H1 (cell line): Measurements from ENCODE around the gene STAMBP. TPM values are rescaled to one million over a fixed set of nuclear protein-coding genes. Genes with fewer than 3 reads are reported as not detected.
A peak's percentile ranks its signal among the peaks of the same experiment; 100 is the strongest.
"Not testable (repeated sequence)": the region's sequence is repeated elsewhere in the genome, so short reads cannot be mapped to it uniquely, and the experiment has no call there.

Source experiments
- CTCF ChIA-PET: fragments of 300-600 bp; sonication (Branson Sonifier 250); formaldehyde crosslinking; loops from one replicate; lab custom pipeline; 2021; ENCODE audit not compliant: partially characterized antibody; lab: Charles Lee
- POLR2A ChIA-PET: fragments of 300-600 bp; sonication (Branson Sonifier 250); formaldehyde crosslinking; loops from one replicate; lab custom pipeline; 2021; ENCODE audit warnings: inconsistent platforms; ENCODE audit not compliant: partially characterized antibody; lab: Charles Lee
- DNase-seq, 2 experiments: peaks; one replicate each; pipeline versions ENCODE4 v3.0.0 to v3.0.0-alpha.2; 2010 to 2022; ENCODE audit warnings: low spot score in 2 of 2, low read depth in 1 of 2, mixed read lengths in 1 of 2
- FAIRE-seq: peaks from 2 replicates; lab custom pipeline; 2011; peaks lifted over from hg19 to GRCh38; lab: Jason Lieb, UNC
- H2AFZ ChIP-seq: 2 replicates; pipeline ENCODE4 v1.8.1; 2012; ENCODE audit warnings: low read length, inconsistent platforms
- H2AK5ac ChIP-seq: 2 replicates; pipeline ENCODE4 v1.6.1; 2013; ENCODE audit warnings: low read depth, low read length
- H2BK120ac ChIP-seq: replicated peaks from 2 replicates; pipeline ENCODE3; 2013; ENCODE audit warnings: low read depth, low read length, inconsistent platforms
- H2BK12ac ChIP-seq: 2 replicates; pipeline ENCODE4 v1.6.1; 2013; ENCODE audit warnings: low read depth, low read length
- H2BK15ac ChIP-seq: 2 replicates; pipeline ENCODE4 v1.6.1; 2013; ENCODE audit warnings: low read length
- H2BK20ac ChIP-seq: 2 replicates; pipeline ENCODE4 v1.6.1; 2013; ENCODE audit warnings: low read length
- H2BK5ac ChIP-seq: 2 replicates; pipeline ENCODE4 v1.6.1; 2013; ENCODE audit warnings: low read depth, low read length
- H3K14ac ChIP-seq: 2 replicates; pipeline ENCODE4 v1.6.1; 2013; ENCODE audit warnings: inconsistent platforms; ENCODE audit not compliant: insufficient read length
- H3K18ac ChIP-seq: 2 replicates; pipeline ENCODE4 v1.6.1; 2013; ENCODE audit warnings: low read length; ENCODE audit errors: extremely low read depth
- H3K23ac ChIP-seq: 2 replicates; pipeline ENCODE4 v1.6.1; 2013; ENCODE audit warnings: inconsistent platforms; ENCODE audit not compliant: insufficient read length
- H3K23me2 ChIP-seq: 2 replicates; pipeline ENCODE4 v1.6.1; 2013; ENCODE audit warnings: low read depth, low read length
- H3K27ac ChIP-seq: 2 replicates; pipeline ENCODE4 v1.6.1; 2011; ENCODE audit warnings: low read depth, low read length, inconsistent platforms
- H3K27me3 ChIP-seq, 4 experiments: replicated peaks in 1 of 4; 1 replicate in 1 of 4; 2 replicates in 3 of 4; pipeline versions ENCODE4 v1.6.1 to v1.8.1; 2011 to 2013; ENCODE audit warnings: low read length in 3 of 4, mild to moderate bottlenecking in 3 of 4, inconsistent platforms in 2 of 4, mixed read lengths in 2 of 4, moderate library complexity in 1 of 4; ENCODE audit not compliant: control insufficient read depth in 3 of 4, insufficient read depth in 3 of 4; ENCODE audit errors: extremely low read depth in 1 of 4
- H3K36me3 ChIP-seq, 4 experiments: 2 replicates each; pipeline versions ENCODE4 v1.6.1 to v1.8.1; 2011 to 2013; ENCODE audit warnings: mild to moderate bottlenecking in 4 of 4, low read length in 3 of 4, moderate library complexity in 2 of 4, control low read depth in 1 of 4, inconsistent platforms in 1 of 4; ENCODE audit not compliant: insufficient read depth in 4 of 4, control insufficient read depth in 2 of 4
- H3K4ac ChIP-seq: replicated peaks from 2 replicates; pipeline ENCODE3; 2013; ENCODE audit warnings: low read length, low read depth, mixed read lengths, inconsistent platforms; ENCODE audit not compliant: insufficient read length
- H3K4me1 ChIP-seq, 4 experiments: replicated peaks in 1 of 4; 1 replicate in 1 of 4; 2 replicates in 3 of 4; pipeline versions ENCODE4 v1.6.1 to v1.8.1; 2011 to 2013; ENCODE audit warnings: low read length in 3 of 4, inconsistent platforms in 2 of 4, mixed read lengths in 1 of 4; ENCODE audit not compliant: insufficient read depth in 4 of 4, control insufficient read depth in 3 of 4
- H3K4me2 ChIP-seq, 2 experiments: 2 replicates each; pipeline versions ENCODE4 v1.6.1 to v1.8.1; 2011 to 2013; ENCODE audit warnings: low read depth in 2 of 2, low read length in 2 of 2, control low read depth in 1 of 2, inconsistent platforms in 1 of 2, mild to moderate bottlenecking in 1 of 2; ENCODE audit not compliant: insufficient read depth in 1 of 2
- H3K4me3 ChIP-seq, 4 experiments: fragments of 200-600, 300-600 bp in 1 of 4; sonication (generic), shearing (Covaris generic), sonication (Bioruptor Twin) in 1 of 4; 2 replicates each; pipeline versions ENCODE4 v1.5.1 to v1.8.1; 2011 to 2016; ENCODE audit warnings: low read length in 4 of 4, low read depth in 3 of 4, control low read depth in 2 of 4, inconsistent platforms in 2 of 4, mild to moderate bottlenecking in 2 of 4, mixed read lengths in 1 of 4, moderate library complexity in 1 of 4; ENCODE audit not compliant: insufficient read depth in 2 of 4; ENCODE audit errors: extremely low read depth in 1 of 4
- H3K56ac ChIP-seq: replicated peaks from 2 replicates; pipeline ENCODE3; 2013; ENCODE audit warnings: low read depth, mild to moderate bottlenecking, mixed read lengths, low read length, inconsistent platforms; ENCODE audit not compliant: insufficient read length
- H3K79me1 ChIP-seq: 2 replicates; pipeline ENCODE4 v1.6.1; 2013; ENCODE audit warnings: low read depth, low read length, control low read depth
- H3K79me2 ChIP-seq, 2 experiments: 2 replicates each; pipeline versions ENCODE4 v1.6.1 to v1.8.1; 2012 to 2013; ENCODE audit warnings: low read length in 2 of 2, mild to moderate bottlenecking in 2 of 2, inconsistent platforms in 1 of 2; ENCODE audit not compliant: insufficient read depth in 2 of 2, control insufficient read depth in 1 of 2
- H3K9ac ChIP-seq, 4 experiments: replicated peaks in 1 of 4; 1 replicate in 1 of 4; 2 replicates in 3 of 4; pipeline versions ENCODE4 v1.6.1 to v1.8.1; 2011 to 2013; ENCODE audit warnings: low read depth in 3 of 4, low read length in 3 of 4, control low read depth in 2 of 4, mild to moderate bottlenecking in 2 of 4, moderate library complexity in 2 of 4, inconsistent platforms in 1 of 4; ENCODE audit errors: extremely low read depth in 1 of 4
- H3K9me3 ChIP-seq, 2 experiments: 2 replicates each; pipeline versions ENCODE4 v1.6.1 to v1.8.1; 2012 to 2013; ENCODE audit warnings: mild to moderate bottlenecking in 2 of 2, moderate library complexity in 2 of 2, control low read depth in 1 of 2, inconsistent platforms in 1 of 2, low read depth in 1 of 2, low read length in 1 of 2, mixed read lengths in 1 of 2; ENCODE audit not compliant: insufficient read depth in 2 of 2
- H4K20me1 ChIP-seq, 2 experiments: replicated peaks in 1 of 2; 2 replicates each; pipeline versions ENCODE3 to v1.8.1; 2011 to 2013; ENCODE audit warnings: inconsistent platforms in 2 of 2, low read length in 2 of 2, mild to moderate bottlenecking in 1 of 2; ENCODE audit not compliant: insufficient read depth in 2 of 2, control insufficient read depth in 1 of 2
- H4K5ac ChIP-seq: 2 replicates; pipeline ENCODE4 v1.6.1; 2013; ENCODE audit warnings: low read length, low read depth, mixed read lengths, inconsistent platforms; ENCODE audit not compliant: insufficient read length
- H4K8ac ChIP-seq: 2 replicates; pipeline ENCODE4 v1.8.0; 2013; ENCODE audit warnings: mild to moderate bottlenecking, moderate library complexity, low read length, inconsistent platforms; ENCODE audit not compliant: insufficient read depth; ENCODE audit errors: extremely low read depth
- H4K91ac ChIP-seq: replicated peaks from 2 replicates; pipeline ENCODE3; 2013; ENCODE audit warnings: low read length, mixed read lengths, inconsistent platforms; ENCODE audit not compliant: insufficient read length
- WGBS, 2 experiments: shearing (Covaris generic) in 1 of 2; methylation state at CpG; one replicate each; pipeline versions ENCODE4 v1.1.6 to v1.1.7; 2013 to 2015; ENCODE audit warnings: low lambda C conversion rate in 2 of 2, mixed read lengths in 2 of 2, inconsistent platforms in 1 of 2, low coverage in 1 of 2, missing lambda C conversion rate in 1 of 2; ENCODE audit not compliant: insufficient replicate concordance in 2 of 2, insufficient coverage in 1 of 2, insufficient read length in 1 of 2; ENCODE audit errors: extremely low coverage in 1 of 2, missing lambda C conversion rate in 1 of 2; 5-methylcytosine and 5-hydroxymethylcytosine counted together
- polyA plus RNA-seq, 7 experiments: library from polyadenylated mRNA; depleted of rRNA in 3 of 7; stranded (reverse) in 5 of 7; unstranded in 2 of 7; fragments of >200 nt in 5 of 7; fragments of 200-250 nt in 2 of 7; gene quantifications; 1 replicate in 5 of 7; 2 replicates in 1 of 7; 4 replicates in 1 of 7; pipeline versions ENCODE4 v1.2.1 to v1.2.3, GENCODE V29; 2011 to 2013; ENCODE audit warnings: missing spikeins in 2 of 7, mixed read lengths in 2 of 7
- total RNA-seq: library from RNA; stranded (reverse); fragmentation: NEBNext Ultra II Directional; extraction: Animal tissue kit (Norgen Biotek cat#: 25700); gene quantifications from 2 replicates; pipeline ENCODE4 v1.2.1, GENCODE V29; 2021

Gene STAMBP
- total and polyA plus RNA-seq, 2 of the 8 experiments (the other 6 are each of a cell fraction or from before 2014, with no cell fraction given), result 35.8 to 49.7 TPM

- H3K56ac ChIP-seq, H3K9ac ChIP-seq, H2BK5ac ChIP-seq, FAIRE-seq, H3K27me3 ChIP-seq, H3K18ac ChIP-seq, H3K4ac ChIP-seq, H3K9me3 ChIP-seq, H2BK120ac ChIP-seq, H3K4me2 ChIP-seq, H4K91ac ChIP-seq, H3K36me3 ChIP-seq, H3K4me1 ChIP-seq, H2BK12ac ChIP-seq, H3K79me1 ChIP-seq, H3K23ac ChIP-seq, H2BK20ac ChIP-seq, H2AK5ac ChIP-seq, H3K79me2 ChIP-seq, H3K23me2 ChIP-seq, H3K27ac ChIP-seq, CTCF ChIA-PET, H3K14ac ChIP-seq, H4K8ac ChIP-seq, H2BK15ac ChIP-seq, H4K20me1 ChIP-seq, POLR2A ChIA-PET, DNase-seq, H4K5ac ChIP-seq, H3K4me3 ChIP-seq: not testable (repeated sequence)
- WGBS, 2 experiments, result 100% methylated on average over 1 of the region's 3 CpGs; no CpG with 5 or more reads in 1 of the 2 experiments
- peak within 1 kb of the TSS; percentile 91 for H2AFZ ChIP-seq
Measured at GRCh38 chr2:73783883-73784282, 44.9 kb upstream of the STAMBP start, which contains the start of gene C2orf78. Gene C2orf78, plus strand, starts transcription at chr2:73784183. Its CDS starts 127 bp downstream, at chr2:73784310.
